Measurements from ENCODE around the gene ILKAP.

DNA sequence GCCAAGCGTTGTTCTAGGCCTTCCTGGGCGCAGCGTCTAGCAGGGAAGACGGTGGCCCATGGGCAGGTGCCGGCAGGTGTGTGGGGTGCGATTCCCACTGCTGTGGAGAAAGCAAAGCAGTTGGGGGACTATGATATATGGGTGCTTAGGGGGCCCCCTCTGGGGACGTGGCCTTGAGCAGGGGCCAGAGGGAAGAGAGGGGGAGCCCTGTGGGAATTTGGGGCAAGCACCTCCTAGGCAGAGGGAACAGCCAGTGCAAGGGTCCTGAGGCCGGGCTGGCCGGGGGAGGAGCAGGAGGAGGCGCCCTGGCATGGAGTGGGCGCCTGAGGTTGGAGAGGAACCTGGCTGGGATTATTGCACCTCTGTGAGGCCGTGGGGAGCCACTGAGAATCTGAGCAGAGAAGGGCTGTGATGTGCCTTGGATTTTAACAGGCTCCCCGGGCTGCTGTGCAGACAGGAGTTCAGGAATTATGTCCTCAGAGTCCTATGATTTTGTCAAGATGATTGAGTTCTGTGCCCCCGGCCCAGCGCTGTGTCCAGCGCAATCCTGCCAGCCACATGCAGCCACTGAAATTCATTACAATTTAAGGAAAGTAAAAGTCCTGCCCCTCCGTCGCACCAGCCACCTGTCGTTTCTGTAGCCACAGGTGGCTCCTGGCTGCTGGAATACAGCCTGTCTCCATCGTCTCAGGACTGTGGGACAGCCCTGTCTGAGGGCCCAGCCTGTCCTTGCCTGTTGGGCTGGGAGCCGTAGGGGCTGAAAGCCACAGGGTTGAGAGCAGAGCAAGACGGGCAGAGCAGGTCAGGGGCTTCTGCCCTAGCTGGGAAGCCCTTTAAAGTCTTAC lies 74.1 kb downstream of the ILKAP start:
- no peak for TF ChIP-seq SIN3A (IDR thresholded peaks at IDR 0.05; ENCODE audit: borderline replicate concordance, insufficient read depth, low read length)
- no peak for TF ChIP-seq REST (IDR thresholded peaks at IDR 0.05; ENCODE audit: insufficient read depth in 1 of 2, low read depth in 2 of 2, low read length in 2 of 2)
- TF ChIP-seq POLR2AphosphoS5 (IDR thresholded peaks at IDR 0.05; ENCODE audit: low read depth, low read length) = no peak

Data from PFSK-1 (cell line).